Tibial nerve (tissue), 4 donors: ENCODE measurements around the gene NEURL4. TPM values are rescaled to one million over a fixed set of nuclear protein-coding genes. Genes with fewer than 3 reads are reported as not detected.

ENCODE experiments used
- DNase-seq, 2 donors: peaks; one replicate each; pipeline ENCODE4 v3.0.0-alpha.2; 2019; ENCODE audit warnings: low spot score in 2 of 2
- H3K27ac ChIP-seq, 4 donors: fragments of 200-600 bp; sonication (generic) in 3 of 4; one replicate each; pipeline ENCODE4 v1.5.1; 2017 to 2019; ENCODE audit warnings: mild to moderate bottlenecking in 1 of 4
- H3K27me3 ChIP-seq, 2 donors: fragments of 200-600 bp; sonication (generic) in 1 of 2; one replicate each; pipeline versions ENCODE4 v1.5.1 to v1.6.0; 2017 to 2019
- H3K36me3 ChIP-seq, 3 donors: fragments of 200-600 bp; sonication (generic); one replicate each; pipeline ENCODE4 v1.5.1; 2018 to 2019
- H3K4me1 ChIP-seq, 4 donors: fragments of 200-600 bp; sonication (generic) in 3 of 4; one replicate each; pipeline ENCODE4 v1.5.1; 2017 to 2019
- H3K4me3 ChIP-seq, 4 donors: fragments of 200-600 bp; sonication (generic) in 3 of 4; one replicate each; pipeline ENCODE4 v1.5.1; 2017 to 2019; ENCODE audit warnings: mild to moderate bottlenecking in 1 of 4, moderate library complexity in 1 of 4
- H3K9me3 ChIP-seq, 4 donors: fragments of 200-600 bp; sonication (generic) in 3 of 4; one replicate each; pipeline ENCODE4 v1.5.1; 2017 to 2019
- CTCF ChIP-seq, 5 experiments: fragments of 200-600 bp in 3 of 5; fragments of 450-650 bp in 2 of 5; sonication (generic) in 3 of 5; IDR thresholded peaks; one replicate each; pipeline ENCODE4 v1.5.1; 2016 to 2019; ENCODE audit warnings: antibody characterized with exemption in 5 of 5, mild to moderate bottlenecking in 3 of 5, moderate library complexity in 2 of 5
- EP300 ChIP-seq, 2 donors: sonication (generic); formaldehyde crosslinking; IDR thresholded peaks; one replicate each; pipeline ENCODE4 v1.6.1; 2017; ENCODE audit warnings: antibody characterized with exemption in 2 of 2, mild to moderate bottlenecking in 1 of 2
- POLR2A ChIP-seq, 2 donors: fragments of 450-650 bp; IDR thresholded peaks; one replicate each; pipeline ENCODE4 v1.6.1; 2017; ENCODE audit warnings: antibody characterized with exemption in 2 of 2, mild to moderate bottlenecking in 2 of 2, moderate library complexity in 2 of 2
- WGBS, 2 donors: methylation state at CpG; one replicate each; pipeline ENCODE4 v1.1.5; 2018; 5-methylcytosine and 5-hydroxymethylcytosine counted together
- total RNA-seq, 4 donors: library from RNA; depleted of rRNA; stranded (reverse); fragments of >200 nt; gene quantifications; one replicate each; pipeline ENCODE4 v1.1.0, GENCODE V29; 2016

NEURL4 gene
- total RNA-seq, 4 donors from 2014 or later, result 16.2 to 40.2 (median 27.5) TPM

GRCh38 chr17:7352910-7353635 lies 23.9 kb upstream of the NEURL4 start:
- Histone ChIP-seq H3K4me3 (peak overlapping the region; percentile 71 to 95 (median 76)), H3K4me1 (peaks cover 0 to 81% (median 48%) of the 10 kb centered on the region in 4 donors), H3K36me3 (no peaks in the 10 kb centered on the region), H3K27ac (peak overlapping the region; percentile 91 to 100 (median 96)), H3K27me3 (no peaks in the 10 kb centered on the region), H3K9me3 (no peaks in the 10 kb centered on the region)
- no peak for DNase-seq
- TF ChIP-seq POLR2A (IDR thresholded peaks at IDR 0.05) (no peak), CTCF (IDR thresholded peaks at IDR 0.05) (no peak)
- 75 to 78% methylated on average over 37 of the region's 37 CpGs for WGBS, 2 donors

DNA sequence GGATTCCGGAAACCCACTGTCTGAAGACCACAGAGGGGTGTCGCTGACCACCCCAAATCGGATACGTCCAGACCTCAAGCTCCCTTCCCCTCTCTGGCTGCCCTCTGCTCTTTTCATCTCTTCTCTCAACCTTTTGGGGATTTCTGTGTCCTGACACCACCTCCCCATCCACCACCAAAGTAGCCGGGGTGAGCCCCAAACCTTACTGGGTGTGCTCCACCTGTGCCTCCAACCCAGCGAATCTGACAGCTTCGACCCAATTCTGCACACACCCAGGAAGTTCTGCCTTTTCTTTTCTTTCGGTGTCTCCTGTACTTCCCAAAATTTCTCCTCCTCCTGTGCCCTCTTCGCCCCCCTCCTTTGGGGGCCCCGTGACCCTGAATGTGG lies 23.4 kb upstream of the NEURL4 start:
- WGBS, 2 donors, result 20 to 24% methylated on average over 10 of the region's 10 CpGs
- DNase-seq, result no peak
- peak in 2 of 5 experiments; percentile 27 to 41 for TF ChIP-seq CTCF (IDR thresholded peaks at IDR 0.05)
- TF ChIP-seq EP300 (IDR thresholded peaks at IDR 0.05), result no peak
- Histone ChIP-seq H3K4me1 (peaks cover 0 to 82% (median 47%) of the 10 kb centered on the region in 4 donors), H3K36me3 (no peaks in the 10 kb centered on the region), H3K27me3 (no peaks in the 10 kb centered on the region), H3K9me3 (no peaks in the 10 kb centered on the region), H3K4me3 (peak overlapping the region; percentile 71 to 95 (median 76)), H3K27ac (peak overlapping the region; percentile 91 to 100 (median 96))

DNA sequence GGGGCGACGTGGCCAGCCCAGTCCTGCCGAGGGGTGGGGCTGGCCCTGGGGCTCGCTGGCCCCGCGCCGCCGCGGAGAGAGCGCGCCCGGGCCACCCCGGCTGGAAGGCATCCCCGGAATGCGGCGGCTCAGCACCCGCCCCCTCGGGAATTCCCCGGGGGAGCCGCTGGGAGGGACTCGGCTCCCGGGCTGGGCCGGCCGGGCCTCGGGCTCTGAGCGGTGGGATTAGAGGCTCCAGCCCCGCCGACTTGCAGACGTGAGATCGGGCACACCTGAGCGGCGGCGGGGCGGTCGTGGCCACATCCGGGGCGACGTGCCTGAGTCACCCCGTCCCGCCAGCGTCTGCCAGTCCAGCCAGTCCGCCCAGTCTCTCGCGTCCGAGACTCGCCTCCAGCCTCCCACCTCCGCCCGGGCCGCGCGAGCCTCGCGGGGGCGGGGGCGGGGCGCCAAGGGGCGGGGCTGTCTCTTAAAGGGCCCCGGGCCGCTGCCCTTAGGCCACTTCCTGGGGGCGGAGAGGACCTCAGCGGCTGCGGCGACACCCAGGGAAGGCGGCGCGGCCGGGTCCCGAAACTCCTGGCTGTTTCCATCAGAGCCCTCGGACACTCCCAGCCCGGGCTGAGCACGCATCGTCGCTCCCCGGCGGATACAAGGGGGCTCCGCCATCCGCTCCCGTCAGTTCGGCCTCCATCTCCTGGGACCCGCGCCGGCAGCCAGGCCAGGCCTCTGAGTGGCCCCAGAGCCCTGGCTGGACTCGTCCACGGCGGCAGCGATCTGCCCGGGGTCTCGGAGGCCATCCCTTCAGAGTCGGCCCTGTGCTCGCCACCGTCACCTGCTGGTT lies 22.7 kb upstream of the NEURL4 start, which contains the start of gene KCTD11:
TSS of gene KCTD11 (plus strand) at position 498 of the 838 bp plus-strand sequence.
- H3K27ac ChIP-seq, result peak within 1 kb of the TSS; percentile 91 to 100 (median 96)

DNA sequence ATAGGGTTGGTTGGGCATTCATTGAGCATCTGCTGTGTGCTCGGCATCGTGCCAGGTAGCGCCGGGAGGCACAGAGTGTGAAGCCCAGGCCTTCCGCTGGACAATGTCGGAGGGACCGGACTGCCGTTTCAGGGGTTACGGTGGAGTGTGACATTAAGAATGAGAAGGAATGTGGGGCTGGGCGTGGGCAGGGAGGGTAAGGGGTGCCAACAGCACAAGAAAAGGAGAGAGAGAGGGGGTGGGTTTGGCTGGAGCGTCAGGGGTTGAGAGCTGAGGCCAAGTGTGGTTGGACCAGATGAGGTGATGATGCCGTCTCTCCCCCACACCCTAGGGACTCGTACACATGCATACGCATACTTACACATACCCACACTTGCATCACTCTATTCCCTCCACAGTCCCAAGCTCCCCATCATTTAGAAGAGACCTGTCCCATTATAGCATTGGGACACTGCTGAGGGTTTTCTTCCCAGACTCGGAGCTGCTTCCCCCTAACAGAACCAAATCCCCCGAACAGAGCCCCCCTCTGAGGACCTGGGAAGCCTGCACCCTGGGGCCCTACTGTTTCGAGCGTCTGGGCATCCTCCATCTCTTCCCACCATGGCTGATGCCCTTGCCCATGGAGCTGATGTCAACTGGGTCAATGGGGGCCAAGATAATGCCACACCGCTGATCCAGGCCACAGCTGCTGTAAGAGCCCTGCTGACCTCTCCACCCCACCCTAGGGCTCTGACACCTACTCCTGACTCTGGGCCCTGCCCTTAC lies 19.5 kb upstream of the NEURL4 start:
- Histone ChIP-seq H3K9me3 (no peaks in the 10 kb centered on the region), H3K36me3 (no peaks in the 10 kb centered on the region), H3K27ac (peak overlapping the region in 3 of 4 donors; percentile 96 to 100 (median 96)), H3K4me1 (peaks cover 0 to 56% (median 30%) of the 10 kb centered on the region in 4 donors), H3K27me3 (no peaks in the 10 kb centered on the region), H3K4me3 (no peak overlapping the region)
- WGBS, 2 donors, result 55 to 61% methylated on average over 19 of the region's 19 CpGs
- no peak for DNase-seq
- TF ChIP-seq POLR2A (IDR thresholded peaks at IDR 0.05) (no peak), CTCF (IDR thresholded peaks at IDR 0.05) (no peak), EP300 (IDR thresholded peaks at IDR 0.05) (no peak)

More for the DNA sequence above, 22.7 kb upstream of the NEURL4 start, which contains the start of gene KCTD11:
- WGBS, 2 donors, result 1% methylated on average over 39 to 49 of the region's 91 CpGs
- H3K4me3 ChIP-seq, result peak within 1 kb of the TSS; percentile 71 to 95 (median 76)
- H3K27me3 ChIP-seq, result no peaks in the 10 kb centered on the region
- H3K36me3 ChIP-seq, result no peaks in the 10 kb centered on the region
- peak in 1 of 2 donors; percentile 76 for TF ChIP-seq EP300 (IDR thresholded peaks at IDR 0.05)
- TF ChIP-seq CTCF (IDR thresholded peaks at IDR 0.05), result peak in 3 of 5 experiments; percentile 29 to 61 (median 56)
- TF ChIP-seq POLR2A (IDR thresholded peaks at IDR 0.05), result peak; percentile 2 to 49
- no peaks in the 10 kb centered on the region for H3K9me3 ChIP-seq
- peak; percentile 85 to 88 for DNase-seq
- H3K4me1 ChIP-seq, result peaks cover 0 to 79% (median 44%) of the 10 kb centered on the region in 4 donors
